ENCODE measurements around the gene RFWD3. TPM values are rescaled to one million over a fixed set of nuclear protein-coding genes. Genes with fewer than 3 reads are reported as not detected.

The RFWD3 gene
- total and polyA plus RNA-seq, 2 of the 8 experiments (the other 6 are each of a cell fraction or from before 2014, with no cell fraction given) = 67.1 to 114 TPM

- no peak overlapping the region for H2BK20ac ChIP-seq (ENCODE audit: low read length)
- H3K27me3 ChIP-seq (replicated peaks in 1 of 4; ENCODE audit: control insufficient read depth in 3 of 4, extremely low read depth in 1 of 4, insufficient read depth in 3 of 4, low read length in 3 of 4) = no peaks in the 10 kb centered on the region
- peaks cover 42 to 70% (median 64%) of the 10 kb centered on the region in 4 experiments for H3K36me3 ChIP-seq (ENCODE audit: control insufficient read depth in 2 of 4, insufficient read depth in 4 of 4, low read length in 3 of 4)
- no peak overlapping the region for H3K23ac ChIP-seq (ENCODE audit: insufficient read length)
- H2BK12ac ChIP-seq (ENCODE audit: low read depth, low read length) = no peak overlapping the region
- WGBS, 2 experiments (ENCODE audit: extremely low coverage in 1 of 2, insufficient coverage in 1 of 2, insufficient read length in 1 of 2, insufficient replicate concordance in 2 of 2, low coverage in 1 of 2, low lambda C conversion rate in 2 of 2, missing lambda C conversion rate in 1 of 2) = 98% methylated on average over 6 of the region's 6 CpGs; no CpG with 5 or more reads in 1 of the 2 experiments
- no peak overlapping the region for H2AFZ ChIP-seq (ENCODE audit: low read length)
- no peak overlapping the region for H3K4me2 ChIP-seq (ENCODE audit: insufficient read depth in 1 of 2, low read depth in 2 of 2, low read length in 2 of 2)
- H3K18ac ChIP-seq (ENCODE audit: extremely low read depth, low read length) = no peak overlapping the region
- CTCF ChIA-PET (ENCODE audit: partially characterized antibody) = interaction anchor here (0.9 to 2.8 kb wide), 7 partner anchors 10 to 239 kb away, joined by 3 to 19 read pairs (median 5); no protein-coding TSS in a partner anchor
- no peak overlapping the region for H3K4ac ChIP-seq (replicated peaks; ENCODE audit: insufficient read length, low read depth, low read length)
- H3K9ac ChIP-seq (replicated peaks in 1 of 4; ENCODE audit: extremely low read depth in 1 of 4, low read depth in 3 of 4, low read length in 3 of 4) = no peak overlapping the region
- no peak overlapping the region for H3K27ac ChIP-seq (ENCODE audit: low read depth, low read length)
- no peak overlapping the region for H4K91ac ChIP-seq (replicated peaks; ENCODE audit: insufficient read length, low read length)
- H3K79me2 ChIP-seq (ENCODE audit: control insufficient read depth in 1 of 2, insufficient read depth in 2 of 2, low read length in 2 of 2) = no peaks in the 10 kb centered on the region
- H3K14ac ChIP-seq (ENCODE audit: insufficient read length) = no peak overlapping the region
- no peak for FAIRE-seq
- no peaks in the 10 kb centered on the region for H3K9me3 ChIP-seq (ENCODE audit: insufficient read depth in 2 of 2, low read depth in 1 of 2, low read length in 1 of 2)
- H4K20me1 ChIP-seq (replicated peaks in 1 of 2; ENCODE audit: control insufficient read depth in 1 of 2, insufficient read depth in 2 of 2, low read length in 2 of 2) = peaks cover 1 to 13% of the 10 kb centered on the region in 2 experiments
- H2BK15ac ChIP-seq (ENCODE audit: low read length) = no peak overlapping the region
- peaks cover 0 to 5% (median 4%) of the 10 kb centered on the region in 4 experiments; a peak in 3 of 7 replicates for H3K4me1 ChIP-seq (replicated peaks in 1 of 4; ENCODE audit: control insufficient read depth in 3 of 4, insufficient read depth in 4 of 4, low read length in 3 of 4)
- POLR2A ChIA-PET (ENCODE audit: partially characterized antibody) = interaction anchor here (0.6 to 5.7 kb wide), 4 partner anchors 14 to 28 kb away, joined by 3 to 27 read pairs (median 6); partner anchors contain the start of gene GLG1
- no peak overlapping the region for H4K5ac ChIP-seq (ENCODE audit: insufficient read length, low read depth, low read length)
- H2BK120ac ChIP-seq (replicated peaks; ENCODE audit: low read depth, low read length) = no peak overlapping the region
- no peak overlapping the region for H3K56ac ChIP-seq (replicated peaks; ENCODE audit: insufficient read length, low read depth, low read length)
- no peak overlapping the region for H4K8ac ChIP-seq (ENCODE audit: extremely low read depth, insufficient read depth, low read length)
- no peaks in the 10 kb centered on the region for H3K23me2 ChIP-seq (ENCODE audit: low read depth, low read length)
- H2AK5ac ChIP-seq (ENCODE audit: low read depth, low read length) = no peak overlapping the region
- H3K79me1 ChIP-seq (ENCODE audit: low read depth, low read length) = no peaks in the 10 kb centered on the region
- no peak overlapping the region for H3K4me3 ChIP-seq (ENCODE audit: extremely low read depth in 1 of 4, insufficient read depth in 2 of 4, low read depth in 3 of 4, low read length in 4 of 4)
- H2BK5ac ChIP-seq (ENCODE audit: low read depth, low read length) = no peak overlapping the region
- DNase-seq (ENCODE audit: low read depth in 1 of 2, low spot score in 2 of 2) = no peak
- TF ChIP-seq NRF1 (IDR thresholded peaks at IDR 0.05; ENCODE audit: low read depth, low read length) = no peak
- no peak for TF ChIP-seq JUN (IDR thresholded peaks at IDR 0.05; ENCODE audit: low read depth, low read length)
- no peak for TF ChIP-seq TBP (IDR thresholded peaks at IDR 0.05; ENCODE audit: low read depth, low read length)
- no peak for TF ChIP-seq SIRT6 (IDR thresholded peaks at IDR 0.05; ENCODE audit: low read length)
- no peak for TF ChIP-seq MAFK (IDR thresholded peaks at IDR 0.05; ENCODE audit: low read depth, low read length)
- no peak for TF ChIP-seq BCL11A (IDR thresholded peaks at IDR 0.05; ENCODE audit: low read depth in 2 of 2, low read length in 2 of 2)
- TF ChIP-seq KDM4A (IDR thresholded peaks at IDR 0.05; ENCODE audit: low read depth, low read length, severe bottlenecking) = no peak
- no peak for TF ChIP-seq POLR2AphosphoS5 (IDR thresholded peaks at IDR 0.05; ENCODE audit: low read depth, low read length)
- TF ChIP-seq KDM5A (IDR thresholded peaks at IDR 0.05; ENCODE audit: low read length) = no peak
- TF ChIP-seq KDM1A (IDR thresholded peaks at IDR 0.05; ENCODE audit: borderline replicate concordance, low read length) = no peak
- TF ChIP-seq GABPA (IDR thresholded peaks at IDR 0.05; ENCODE audit: borderline replicate concordance, insufficient read depth, low read length) = no peak
- TF ChIP-seq EP300 (IDR thresholded peaks at IDR 0.05; ENCODE audit: borderline replicate concordance in 1 of 2, low read depth in 2 of 2, low read length in 2 of 2) = no peak
Observed at GRCh38 chr16:74623839-74624235, 42.8 kb downstream of the RFWD3 start.

All from H1 (cell line).